ENCODE data around the gene PC. TPM values are rescaled to one million over a fixed set of nuclear protein-coding genes. Genes with fewer than 3 reads are reported as not detected.

PC gene
- total and polyA plus RNA-seq, 8 donors = 7.9 to 27.4 (median 11.4) TPM

GRCh38 chr11:66880496-66881450 lies 77.4 kb downstream of the PC start:
- TF ChIP-seq CTCF (IDR thresholded peaks at IDR 0.05) = no peak
- ATAC-seq (peak; percentile 12), DNase-seq (peak in 1 of 4 donors; percentile 52)
- Histone ChIP-seq H3K4me1 (peaks cover 0 to 8% of the 10 kb centered on the region in 2 donors), H3K9me3 (no peaks in the 10 kb centered on the region), H3K4me3 (no peak overlapping the region), H3K27ac (no peak overlapping the region), H3K27me3 (no peaks in the 10 kb centered on the region), H3K36me3 (no peaks in the 10 kb centered on the region)
- intact Hi-C loops (cut with DNase I) = no loop called here

GRCh38 chr11:66879999-66880398 lies 78.2 kb downstream of the PC start:
- Histone ChIP-seq H3K4me1 (peaks cover 0 to 8% of the 10 kb centered on the region in 2 donors), H3K4me3 (no peak overlapping the region), H3K36me3 (no peaks in the 10 kb centered on the region), H3K27ac (no peak overlapping the region), H3K9me3 (no peaks in the 10 kb centered on the region), H3K27me3 (no peaks in the 10 kb centered on the region)
- ATAC-seq = no peak
- no peak for DNase-seq
- TF ChIP-seq CTCF (IDR thresholded peaks at IDR 0.05) = no peak
- intact Hi-C loops (cut with DNase I) = no loop called here

- Histone ChIP-seq H3K4me1 (peaks cover 0 to 8% of the 10 kb centered on the region in 2 donors), H3K9me3 (no peaks in the 10 kb centered on the region)
- intact Hi-C loops (cut with DNase I) = no loop called here
Measured at GRCh38 chr11:66879583-66879982, 78.6 kb downstream of the PC start.

DNA sequence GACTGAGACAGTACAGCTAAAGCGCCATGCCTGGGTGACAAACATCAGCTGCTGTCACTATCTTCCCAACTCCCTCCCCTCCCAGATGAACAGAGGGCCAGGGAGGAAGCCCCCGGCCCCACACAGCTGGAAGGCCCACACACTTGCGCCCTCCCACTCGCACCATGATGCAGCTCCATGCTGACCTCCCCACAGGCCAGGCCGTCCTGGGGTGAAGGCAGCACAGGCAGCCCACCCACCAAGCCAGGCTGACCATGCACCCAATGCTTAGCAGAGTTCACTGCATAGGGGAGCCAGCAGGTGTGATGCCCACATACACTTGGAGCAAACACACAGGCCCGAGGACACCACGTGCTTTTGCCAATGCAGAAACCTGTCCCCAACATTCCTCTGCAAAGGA lies 79.2 kb downstream of the PC start:
- intact Hi-C loops (cut with DNase I) = no loop called here
- no peak overlapping the region for H3K4me3 ChIP-seq
- no peaks in the 10 kb centered on the region for H3K36me3 ChIP-seq
- ATAC-seq (no peak), DNase-seq (no peak)
- H3K9me3 ChIP-seq = no peaks in the 10 kb centered on the region
- H3K27ac ChIP-seq = no peak overlapping the region
- H3K27me3 ChIP-seq = no peaks in the 10 kb centered on the region
- H3K4me1 ChIP-seq = peaks cover 0 to 8% of the 10 kb centered on the region in 2 donors
- no peak for TF ChIP-seq CTCF (IDR thresholded peaks at IDR 0.05)

More at GRCh38 chr11:66879583-66879982, 78.6 kb downstream of the PC start:
- no peak overlapping the region for H3K4me3 ChIP-seq
- DNase-seq (no peak), ATAC-seq (no peak)
- H3K27ac ChIP-seq = no peak overlapping the region
- no peaks in the 10 kb centered on the region for H3K27me3 ChIP-seq
- no peaks in the 10 kb centered on the region for H3K36me3 ChIP-seq
- no peak for TF ChIP-seq CTCF (IDR thresholded peaks at IDR 0.05)

- no peak for ATAC-seq
Measured at GRCh38 chr11:66878474-66878873, 79.7 kb downstream of the PC start.

More at GRCh38 chr11:66878474-66878873, 79.7 kb downstream of the PC start:
- Histone ChIP-seq H3K9me3 (no peaks in the 10 kb centered on the region), H3K4me3 (no peak overlapping the region), H3K27ac (no peak overlapping the region), H3K27me3 (no peaks in the 10 kb centered on the region), H3K36me3 (no peaks in the 10 kb centered on the region), H3K4me1 (peaks cover 0 to 8% of the 10 kb centered on the region in 2 donors)
- DNase-seq = no peak
- no peak for TF ChIP-seq CTCF (IDR thresholded peaks at IDR 0.05)
- intact Hi-C loops (cut with DNase I) = no loop called here
